Pancreas (tissue), 10 donors: ENCODE measurements around the gene CCL19. TPM values are rescaled to one million over a fixed set of nuclear protein-coding genes. Genes with fewer than 3 reads are reported as not detected.
A peak's percentile ranks its signal among the peaks of the same experiment; 100 is the strongest.

ENCODE experiments used
- ATAC-seq, 4 donors: fragments of 200-7000 bp; cut with Tn5 transposase; one replicate each; pipeline versions ENCODE4 v1.8.0 to v1.9.1; 2020; ENCODE audit warnings: mild to moderate bottlenecking in 4 of 4, moderate library complexity in 4 of 4
- DNase-seq, 6 donors: peaks; one replicate each; pipeline ENCODE4 v3.0.0-alpha.2; 2020
- FAIRE-seq: peaks from 2 replicates; lab custom pipeline; 2012; peaks lifted over from hg19 to GRCh38; lab: Jason Lieb, UNC
- H3K27ac ChIP-seq, 4 donors: fragments of 200-600 bp; sonication (generic); 1 replicate in 3 of 4; 2 replicates in 1 of 4; pipeline versions ENCODE4 v1.5.0 to v1.8.0; 2020
- H3K27me3 ChIP-seq, 4 donors: fragments of 200-600 bp; one replicate each; pipeline ENCODE4 v1.8.0; 2021
- H3K36me3 ChIP-seq, 3 donors: fragments of 200-600 bp; sonication (generic) in 1 of 3; one replicate each; pipeline versions ENCODE4 v1.5.0 to v1.8.0; 2020 to 2021
- H3K4me1 ChIP-seq, 3 donors: fragments of 200-600 bp; one replicate each; pipeline ENCODE4 v1.8.0; 2021
- H3K4me3 ChIP-seq, 4 donors: fragments of 200-600 bp; sonication (generic) in 2 of 4; one replicate each; pipeline versions ENCODE4 v1.5.0 to v1.8.0; 2020 to 2021
- H3K9me3 ChIP-seq, 4 donors: fragments of 200-600 bp; one replicate each; pipeline ENCODE4 v1.8.0; 2021
- CTCF ChIP-seq, 4 donors: fragments of 200-600 bp; sonication (generic) in 3 of 4; IDR thresholded peaks; one replicate each; pipeline versions ENCODE4 v1.5.0 to v1.8.0; 2021; ENCODE audit warnings: antibody characterized with exemption in 4 of 4
- WGBS, 2 donors: extraction: QIAGEN DNeasy Blood & Tissue Kit; methylation state at CpG; one replicate each; pipeline ENCODE4 v1.1.7; 2013; 5-methylcytosine and 5-hydroxymethylcytosine counted together
- intact Hi-C, 3 donors: fragments of 100-400 bp; cut with DNase I; formaldehyde crosslinking; loops; one replicate each; pipeline versions ENCODE4 v1.11.1 to v1.14.2; 2022
- polyA plus RNA-seq, 2 donors: library from polyadenylated mRNA; stranded (reverse); fragments of 200-250 nt; gene quantifications; one replicate each; pipeline ENCODE4 v1.2.3, GENCODE V29; 2013
- total RNA-seq, 6 donors: library from RNA; stranded (reverse); fragmentation: NEBNext Ultra II Directional in 4 of 6; extraction: Animal tissue kit (Norgen Biotek cat#: 25700) in 4 of 6; gene quantifications; one replicate each; pipeline versions ENCODE4 v1.2.1 to v1.2.4, GENCODE V29; 2021 to 2023
- donor health status: healthy with polysubstance abuse.
- donor health status: DM: no; HTN: no; CAD: no; lungs with moderate emphysema.
- donor health status: DM: no; HTN: no; CAD: no.
- donor health status: control.
- donor health status: control.
- donor health status: Bipolar disorder and iron deficiency.
- donor health status: DM: yes; HTN: yes; CAD: no.
- donor health status: DM: no; HTN: no; CAD: no.
- donor health status: DM: no; HTN: no; CAD: no.
- donor health status: DM: yes; HTN: yes; CAD: no.

Gene CCL19
- total and polyA plus RNA-seq, 8 donors, result 0.35 to 2.8 (median 1.5) TPM; not detected in 2

- Histone ChIP-seq H3K4me1 (no peaks in the 10 kb centered on the region), H3K27me3 (no peaks in the 10 kb centered on the region), H3K9me3 (no peaks in the 10 kb centered on the region), H3K4me3 (no peak overlapping the region), H3K36me3 (no peaks in the 10 kb centered on the region), H3K27ac (no peak overlapping the region)
- ATAC-seq, result no peak
- no peak for TF ChIP-seq CTCF (IDR thresholded peaks at IDR 0.05)
- DNase-seq, result no peak
- 92% methylated on average over 9 of the region's 9 CpGs for WGBS, 2 donors
- intact Hi-C loops, result no loop called here
- FAIRE-seq, result no peak
These were observed 18.3 kb upstream of the CCL19 start for GRCh38 chr9:34709196-34709978.

- no peak for ATAC-seq
- TF ChIP-seq CTCF (IDR thresholded peaks at IDR 0.05), result no peak
- H3K27me3 ChIP-seq, result no peaks in the 10 kb centered on the region
- no peaks in the 10 kb centered on the region for H3K36me3 ChIP-seq
- 70 to 80% methylated on average over 2 of the region's 2 CpGs for WGBS, 2 donors
- H3K9me3 ChIP-seq, result no peaks in the 10 kb centered on the region
- no peak for FAIRE-seq
- no peak overlapping the region for H3K4me3 ChIP-seq
- H3K27ac ChIP-seq, result no peak overlapping the region
- intact Hi-C loops, result no loop called here
- no peak for DNase-seq
- H3K4me1 ChIP-seq, result no peaks in the 10 kb centered on the region
These were observed 16.1 kb upstream of the CCL19 start for GRCh38 chr9:34707130-34707529.

- Histone ChIP-seq H3K4me3 (peak overlapping the region; percentile 51 to 74 (median 64)), H3K27me3 (no peaks in the 10 kb centered on the region), H3K27ac (peak overlapping the region in 3 of 4 donors; percentile 22 to 28 (median 26)), H3K9me3 (no peaks in the 10 kb centered on the region), H3K4me1 (no peaks in the 10 kb centered on the region), H3K36me3 (no peaks in the 10 kb centered on the region)
- ATAC-seq (peak; percentile 93 to 97 (median 96)), FAIRE-seq (peak; percentile 5), DNase-seq (peak; percentile 77 to 96 (median 88))
- intact Hi-C loops, result no loop called here
- 2% methylated on average over 29 to 30 of the region's 30 CpGs for WGBS, 2 donors
- TF ChIP-seq CTCF (IDR thresholded peaks at IDR 0.05), result peak; percentile 97 to 99 (median 98)
These were observed 11.0 kb upstream of the CCL19 start for GRCh38 chr9:34701769-34702736.

GRCh38 chr9:34701023-34701768 lies 10.1 kb upstream of the CCL19 start:
- Histone ChIP-seq H3K36me3 (no peaks in the 10 kb centered on the region), H3K4me1 (no peaks in the 10 kb centered on the region), H3K27me3 (no peaks in the 10 kb centered on the region), H3K27ac (peak overlapping the region in 3 of 4 donors; percentile 22 to 28 (median 26)), H3K4me3 (peak overlapping the region; percentile 51 to 74 (median 64)), H3K9me3 (no peaks in the 10 kb centered on the region)
- ATAC-seq (peak; percentile 93 to 96 (median 94)), DNase-seq (peak; percentile 52 to 94 (median 76)), FAIRE-seq (no peak)
- peak; percentile 80 to 95 (median 88) for TF ChIP-seq CTCF (IDR thresholded peaks at IDR 0.05)
- WGBS, 2 donors, result 8% methylated on average over 41 to 52 of the region's 52 CpGs
- intact Hi-C loops, result no loop called here
